SK-N-MC (cell line): Measurements from ENCODE around the gene MAPK6.

ENCODE experiments used
- EZH2 ChIP-seq: fragments of 200-600 bp; sonication (generic); IDR thresholded peaks from one replicate; pipeline ENCODE4 v1.6.1; 2017; ENCODE audit warnings: antibody characterized with exemption
- POLR2AphosphoS5 ChIP-seq: IDR thresholded peaks from 2 replicates; pipeline ENCODE4 v1.6.1; 2012; ENCODE audit warnings: mild to moderate bottlenecking, low read depth, low read length, borderline replicate concordance

DNA sequence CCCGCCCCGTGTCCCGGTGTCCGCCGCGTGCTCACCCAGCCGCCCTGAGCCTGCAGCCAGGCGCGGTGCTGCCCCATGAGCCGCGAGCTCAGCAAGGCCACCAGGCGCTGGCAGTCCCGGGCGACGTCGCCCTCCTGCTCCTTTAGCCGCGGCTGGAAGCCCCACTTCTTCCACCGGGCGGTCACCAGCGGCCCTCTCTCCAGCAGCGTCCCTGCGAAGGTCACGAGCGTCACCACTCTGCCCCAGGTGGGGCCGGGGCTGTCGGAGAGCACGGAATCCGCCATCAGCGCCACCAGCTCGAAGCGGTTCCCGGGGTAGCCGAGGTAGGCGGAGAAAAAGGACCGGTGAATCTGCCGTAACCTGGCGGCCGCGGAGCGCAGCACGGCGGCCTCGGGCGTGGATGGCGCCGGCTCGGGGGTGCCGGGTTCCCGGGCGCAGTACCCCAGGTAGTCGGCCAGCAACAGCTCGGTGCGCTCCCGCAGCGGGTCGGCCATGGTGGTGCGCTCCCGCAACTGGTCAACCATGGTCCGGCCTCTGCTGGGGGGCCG lies 93.3 kb downstream of the MAPK6 start:
- TF ChIP-seq EZH2 = no peak
- TF ChIP-seq POLR2AphosphoS5 = no peak
